IPS-18a (cell line): ENCODE data around the gene PTH1R.

ENCODE experiments used
- H3K27ac ChIP-seq: one replicate; pipeline ENCODE4 v1.5.1; 2013; ENCODE audit warnings: low read length
- H3K27me3 ChIP-seq: one replicate; pipeline ENCODE4 v1.6.1; 2013; ENCODE audit warnings: mild to moderate bottlenecking, low read length; ENCODE audit not compliant: control insufficient read depth, insufficient read depth
- H3K36me3 ChIP-seq: one replicate; pipeline ENCODE4 v1.6.1; 2013; ENCODE audit warnings: low read depth, low read length; ENCODE audit not compliant: control insufficient read depth
- H3K4me1 ChIP-seq: one replicate; pipeline ENCODE4 v1.6.1; 2013; ENCODE audit warnings: low read depth, low read length; ENCODE audit not compliant: control insufficient read depth
- H3K4me3 ChIP-seq: one replicate; pipeline ENCODE4 v1.5.1; 2013; ENCODE audit warnings: low read length
- H3K9ac ChIP-seq: one replicate; pipeline ENCODE4 v1.6.1; 2013; ENCODE audit warnings: mild to moderate bottlenecking, low read length, moderate library complexity
- H3K9me3 ChIP-seq: one replicate; pipeline ENCODE4 v1.6.1; 2013; ENCODE audit warnings: low read depth, low read length; ENCODE audit not compliant: control insufficient read depth

The PTH1R gene

DNA sequence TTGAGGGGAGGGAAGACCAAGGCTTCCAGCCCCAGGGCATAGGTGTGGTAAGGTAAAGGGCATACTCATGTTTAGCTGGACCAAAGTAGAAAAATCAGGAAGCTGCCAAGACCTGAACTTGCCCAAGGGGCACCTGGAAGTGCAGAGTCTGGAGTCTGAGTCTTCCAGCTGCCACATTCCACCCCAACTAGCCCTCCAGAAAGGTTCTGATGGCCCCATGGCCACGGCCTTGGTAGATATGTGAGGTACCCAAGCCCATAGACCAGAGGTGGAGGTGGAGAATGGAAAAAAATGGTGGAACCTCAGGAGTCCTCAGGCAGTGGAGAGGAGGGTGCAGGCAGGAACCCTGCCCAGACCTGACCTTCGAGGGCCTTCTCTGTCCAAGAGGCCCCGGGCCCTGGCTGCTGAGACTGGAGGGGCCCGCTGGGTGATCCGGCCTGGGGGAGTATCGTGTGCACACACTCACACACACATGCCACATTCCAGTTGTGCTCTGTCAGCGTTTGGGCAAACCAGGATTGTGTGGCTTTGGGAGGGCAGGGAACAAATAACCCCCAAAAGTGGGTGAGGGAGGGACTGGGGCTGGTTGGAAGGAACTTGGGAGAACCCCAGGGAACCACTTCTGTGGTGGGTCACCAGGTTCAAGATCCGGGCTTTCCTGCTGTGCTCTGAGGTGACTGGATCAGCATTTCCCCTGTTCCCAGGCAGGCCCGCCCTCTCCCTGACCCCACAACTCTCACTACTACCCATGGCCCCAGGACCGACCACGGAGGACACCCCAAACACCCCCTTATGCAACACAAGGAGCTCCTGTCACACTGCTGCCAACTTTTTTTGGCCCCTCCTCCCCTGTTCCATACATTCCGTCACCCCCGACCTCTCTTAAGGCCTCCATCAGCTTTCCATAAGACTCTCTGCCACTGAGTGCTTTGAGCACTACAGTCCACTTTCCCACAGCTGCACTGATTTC is 25.9 kb upstream of the PTH1R start:
- Histone ChIP-seq H3K36me3 (no peaks in the 10 kb centered on the region), H3K27ac (no peak overlapping the region), H3K4me1 (no peaks in the 10 kb centered on the region), H3K27me3 (peaks cover 1% of the 10 kb centered on the region), H3K9me3 (no peaks in the 10 kb centered on the region), H3K4me3 (no peak overlapping the region), H3K9ac (no peak overlapping the region)

DNA sequence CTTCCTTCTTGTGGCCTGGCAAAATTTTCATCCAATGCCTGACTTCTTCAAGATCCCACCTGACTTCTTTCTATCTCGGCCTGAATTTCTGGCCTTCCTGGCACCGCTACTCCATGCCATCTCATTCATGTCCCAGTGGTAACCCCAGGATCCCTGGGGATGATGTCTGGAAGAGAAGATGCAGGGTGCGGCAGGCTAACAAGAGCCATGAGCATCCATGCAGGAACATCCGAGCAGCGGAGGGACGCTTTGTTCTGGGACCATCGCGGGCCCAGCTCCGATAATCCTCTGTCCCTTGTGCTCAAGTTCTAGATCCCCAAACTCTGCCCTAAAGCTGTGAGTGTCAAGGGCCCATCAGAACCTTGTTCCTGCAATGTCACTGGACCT is 25.2 kb upstream of the PTH1R start:
- H3K4me1 ChIP-seq, result no peaks in the 10 kb centered on the region
- no peaks in the 10 kb centered on the region for H3K27me3 ChIP-seq
- H3K9ac ChIP-seq, result no peak overlapping the region
- no peak overlapping the region for H3K4me3 ChIP-seq
- H3K9me3 ChIP-seq, result no peaks in the 10 kb centered on the region
- H3K36me3 ChIP-seq, result no peaks in the 10 kb centered on the region
- no peak overlapping the region for H3K27ac ChIP-seq

DNA sequence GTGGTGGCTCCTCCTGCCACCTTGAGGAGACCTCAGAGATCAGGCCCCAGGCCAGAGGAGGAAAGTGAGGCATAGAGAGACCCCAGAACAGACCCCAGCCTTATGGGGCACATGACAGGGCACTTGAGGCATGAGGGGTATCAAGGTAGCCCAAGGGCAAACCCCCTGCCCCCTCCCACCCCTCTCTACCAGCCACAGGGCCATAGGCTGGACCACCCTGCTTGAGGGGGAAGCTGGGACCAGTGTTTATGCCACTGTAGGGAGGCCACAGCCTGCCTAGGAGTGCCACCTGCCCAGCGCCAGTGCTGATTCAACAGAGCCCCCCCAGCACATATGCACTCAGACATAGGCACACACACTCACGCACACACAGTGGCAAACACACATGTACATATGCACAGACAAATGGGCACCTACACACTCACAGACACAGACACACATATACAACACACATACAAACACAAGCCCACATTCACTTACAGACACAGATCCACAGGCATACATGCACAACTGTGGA is 24.6 kb upstream of the PTH1R start:
- Histone ChIP-seq H3K36me3 (no peaks in the 10 kb centered on the region), H3K27me3 (no peaks in the 10 kb centered on the region), H3K4me1 (no peaks in the 10 kb centered on the region), H3K9me3 (no peaks in the 10 kb centered on the region), H3K9ac (no peak overlapping the region), H3K27ac (no peak overlapping the region), H3K4me3 (no peak overlapping the region)

DNA sequence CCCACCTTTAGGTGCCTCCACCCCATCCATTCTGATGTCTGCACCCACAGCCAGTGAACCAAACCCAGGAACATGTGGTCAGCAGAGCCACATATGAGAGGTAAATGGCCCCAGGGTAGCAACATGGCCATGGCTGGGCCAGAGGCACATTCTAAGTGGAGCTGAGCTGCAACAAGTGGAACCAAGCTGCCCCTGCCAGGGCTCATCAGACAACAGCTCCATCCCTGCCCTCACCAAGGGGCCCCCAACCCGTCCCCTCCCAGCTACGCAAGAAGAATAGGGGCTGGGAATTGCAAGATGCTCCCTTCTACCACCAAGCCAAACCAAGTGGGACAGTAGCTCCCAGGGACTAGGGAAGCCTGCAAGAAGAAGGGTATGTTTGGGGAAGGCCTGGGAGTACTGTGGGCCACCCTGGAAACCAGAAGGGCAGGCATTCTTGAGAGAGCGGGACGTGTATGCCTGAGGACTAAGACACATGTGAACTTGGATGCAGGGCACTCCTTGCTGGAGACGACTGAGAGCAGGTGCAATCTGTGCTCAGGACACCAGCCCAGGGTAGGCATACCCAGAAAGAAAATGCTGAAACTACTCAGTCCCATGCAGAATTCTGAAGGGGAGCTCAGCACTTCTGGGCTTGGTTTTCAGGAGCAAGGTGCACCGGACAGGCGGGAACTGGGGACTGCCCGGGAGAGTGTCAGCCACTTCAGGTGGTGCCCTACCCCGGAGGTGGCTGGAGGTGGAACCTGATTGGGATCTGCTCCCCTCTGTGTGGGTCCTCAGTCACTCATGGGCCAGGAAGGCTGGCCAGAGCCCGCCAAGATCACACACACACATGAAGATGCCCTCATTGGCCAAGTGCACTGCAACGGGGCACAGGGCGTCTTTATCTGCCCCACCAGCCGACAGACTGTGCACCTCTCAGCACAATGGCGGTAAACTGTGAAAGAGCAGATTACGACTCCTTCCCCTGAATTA is 23.8 kb upstream of the PTH1R start:
- H3K27ac ChIP-seq, result no peak overlapping the region
- H3K27me3 ChIP-seq, result no peaks in the 10 kb centered on the region
- H3K4me3 ChIP-seq, result no peak overlapping the region
- no peak overlapping the region for H3K9ac ChIP-seq
- H3K9me3 ChIP-seq, result no peaks in the 10 kb centered on the region
- no peaks in the 10 kb centered on the region for H3K4me1 ChIP-seq
- no peaks in the 10 kb centered on the region for H3K36me3 ChIP-seq

DNA sequence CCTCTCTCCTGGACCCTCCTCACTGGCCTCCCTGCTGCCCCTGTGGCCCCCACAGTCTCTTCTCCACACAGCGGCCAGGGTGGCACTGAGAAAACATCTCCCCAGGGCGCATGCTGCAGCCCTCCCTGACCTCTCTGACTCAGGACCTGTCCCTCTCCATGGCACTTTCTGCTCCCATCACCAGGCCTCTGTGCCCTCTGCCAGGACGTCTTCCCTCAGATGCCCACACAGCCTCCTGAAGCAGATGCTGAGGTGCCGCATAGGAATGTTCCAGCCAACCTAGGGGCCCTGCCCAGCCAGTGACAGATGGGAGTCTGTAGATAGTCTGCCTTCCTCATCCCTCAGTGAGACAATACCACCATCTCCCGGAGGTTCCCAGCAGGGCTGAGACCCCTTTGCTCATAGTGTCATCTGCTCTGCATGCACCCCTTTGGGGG is 22.9 kb upstream of the PTH1R start:
- H3K27ac ChIP-seq, result no peak overlapping the region
- H3K4me1 ChIP-seq, result no peaks in the 10 kb centered on the region
- H3K9ac ChIP-seq, result no peak overlapping the region
- no peaks in the 10 kb centered on the region for H3K36me3 ChIP-seq
- no peaks in the 10 kb centered on the region for H3K9me3 ChIP-seq
- no peaks in the 10 kb centered on the region for H3K27me3 ChIP-seq
- H3K4me3 ChIP-seq, result no peak overlapping the region

DNA sequence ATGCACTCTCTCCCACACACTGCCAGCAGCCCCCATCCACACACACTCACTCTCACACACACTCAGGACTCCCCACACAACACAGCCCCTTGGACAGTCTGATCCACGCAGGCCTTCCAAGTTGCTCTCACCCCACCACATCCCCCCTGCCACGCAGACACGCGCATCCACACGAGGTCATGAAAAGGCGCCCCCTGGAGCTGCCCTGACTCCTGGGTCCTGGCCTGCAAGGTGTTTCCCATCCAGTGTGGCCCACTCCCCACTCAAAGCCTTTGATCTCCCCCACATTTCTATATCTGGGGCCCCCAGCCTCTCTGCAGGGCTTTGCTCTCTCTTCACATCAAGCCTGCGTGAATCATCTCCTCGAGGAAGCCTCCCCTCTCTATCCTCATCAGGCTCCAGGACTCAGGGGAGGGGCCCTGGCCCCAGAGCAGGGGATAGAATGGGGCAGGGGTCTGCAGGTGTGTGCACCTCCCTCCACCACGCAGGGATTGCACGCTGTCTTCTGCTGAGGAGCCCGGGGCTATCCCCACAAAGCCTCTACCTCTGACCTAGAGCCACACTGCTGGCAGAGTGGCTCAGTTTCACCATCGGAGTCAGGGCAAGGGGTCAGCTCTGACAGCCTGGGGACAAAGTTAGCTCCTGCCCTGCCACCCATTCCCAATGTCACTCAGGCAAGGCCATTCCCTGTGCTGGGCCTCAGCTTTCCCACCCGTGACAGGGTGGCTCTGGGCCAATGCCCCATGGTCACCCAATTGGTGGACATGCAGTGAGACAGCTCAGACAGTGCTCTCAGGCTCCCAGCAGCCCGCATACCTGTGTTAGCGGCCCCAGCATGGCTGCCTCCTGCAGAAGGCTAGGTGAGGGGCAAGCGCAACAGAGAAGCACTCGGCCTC is 20.7 kb upstream of the PTH1R start:
- Histone ChIP-seq H3K9me3 (no peaks in the 10 kb centered on the region), H3K27me3 (no peaks in the 10 kb centered on the region), H3K27ac (no peak overlapping the region), H3K36me3 (no peaks in the 10 kb centered on the region), H3K9ac (no peak overlapping the region), H3K4me3 (no peak overlapping the region), H3K4me1 (no peaks in the 10 kb centered on the region)

DNA sequence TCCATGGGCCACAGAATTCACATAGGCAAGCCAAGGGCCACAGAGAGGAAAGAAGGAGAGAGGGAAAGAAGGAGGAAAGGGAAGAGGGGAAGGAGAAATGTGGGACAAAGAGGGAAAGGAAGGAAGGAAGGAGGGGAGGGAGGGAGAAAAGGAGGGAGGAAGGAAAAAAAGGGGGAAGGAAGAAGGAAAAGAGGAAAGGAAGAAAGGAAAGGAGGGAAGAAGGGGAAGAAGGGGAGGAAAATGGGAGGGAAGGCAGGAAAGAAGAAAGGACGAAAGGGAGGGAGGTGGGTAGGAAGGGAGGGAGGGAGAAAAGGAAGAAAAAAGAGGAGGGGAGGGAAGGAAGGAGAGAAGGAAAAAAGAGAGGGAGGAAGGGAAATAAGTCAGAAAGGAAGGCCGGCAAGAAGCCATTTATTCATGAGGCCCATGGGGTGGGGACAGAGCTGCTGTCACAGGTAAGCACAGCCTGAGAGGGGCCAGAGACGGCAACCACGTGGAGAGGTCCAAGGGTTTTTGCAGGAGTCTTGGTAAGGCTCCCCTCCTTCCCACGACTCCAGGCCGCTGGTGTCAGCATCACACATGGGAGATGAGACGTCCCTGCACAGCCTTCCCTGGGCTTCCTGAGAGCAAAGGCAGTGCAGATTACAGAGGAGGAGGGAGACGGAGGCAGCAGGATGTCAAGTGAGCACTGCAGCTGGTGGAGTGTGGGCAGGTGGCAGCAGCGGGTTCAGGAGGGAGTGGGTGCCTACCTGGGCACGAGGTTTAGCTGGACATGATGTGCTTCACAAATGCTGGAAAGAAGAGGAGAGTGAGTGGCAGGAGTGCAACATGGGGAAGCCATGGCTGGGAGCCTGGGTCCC is 19.8 kb upstream of the PTH1R start:
- Histone ChIP-seq H3K9me3 (no peaks in the 10 kb centered on the region), H3K27me3 (no peaks in the 10 kb centered on the region), H3K36me3 (no peaks in the 10 kb centered on the region), H3K27ac (no peak overlapping the region), H3K9ac (no peak overlapping the region), H3K4me3 (no peak overlapping the region), H3K4me1 (no peaks in the 10 kb centered on the region)

DNA sequence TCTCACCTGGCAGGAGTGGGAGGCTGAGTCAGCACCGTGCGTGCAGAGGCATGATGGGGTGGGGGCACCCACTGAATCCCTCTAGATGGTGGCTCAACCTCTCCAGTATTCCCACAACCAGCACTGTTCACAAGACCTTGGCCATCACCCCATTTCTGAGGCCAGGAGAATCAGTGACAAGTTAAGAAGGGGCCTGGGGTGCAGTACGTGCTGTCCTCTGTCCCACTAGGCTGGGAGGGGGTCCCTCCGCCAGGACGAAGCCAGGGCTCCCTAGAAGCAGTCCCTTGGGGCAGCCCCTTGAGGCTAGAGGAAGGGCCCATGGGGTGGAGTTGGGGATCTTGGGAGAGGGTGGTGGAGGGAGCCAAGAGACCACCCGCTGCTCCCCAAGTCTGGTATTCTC is 19.1 kb upstream of the PTH1R start:
- no peaks in the 10 kb centered on the region for H3K9me3 ChIP-seq
- no peak overlapping the region for H3K27ac ChIP-seq
- H3K9ac ChIP-seq, result no peak overlapping the region
- no peaks in the 10 kb centered on the region for H3K36me3 ChIP-seq
- no peaks in the 10 kb centered on the region for H3K27me3 ChIP-seq
- H3K4me1 ChIP-seq, result no peaks in the 10 kb centered on the region
- no peak overlapping the region for H3K4me3 ChIP-seq

DNA sequence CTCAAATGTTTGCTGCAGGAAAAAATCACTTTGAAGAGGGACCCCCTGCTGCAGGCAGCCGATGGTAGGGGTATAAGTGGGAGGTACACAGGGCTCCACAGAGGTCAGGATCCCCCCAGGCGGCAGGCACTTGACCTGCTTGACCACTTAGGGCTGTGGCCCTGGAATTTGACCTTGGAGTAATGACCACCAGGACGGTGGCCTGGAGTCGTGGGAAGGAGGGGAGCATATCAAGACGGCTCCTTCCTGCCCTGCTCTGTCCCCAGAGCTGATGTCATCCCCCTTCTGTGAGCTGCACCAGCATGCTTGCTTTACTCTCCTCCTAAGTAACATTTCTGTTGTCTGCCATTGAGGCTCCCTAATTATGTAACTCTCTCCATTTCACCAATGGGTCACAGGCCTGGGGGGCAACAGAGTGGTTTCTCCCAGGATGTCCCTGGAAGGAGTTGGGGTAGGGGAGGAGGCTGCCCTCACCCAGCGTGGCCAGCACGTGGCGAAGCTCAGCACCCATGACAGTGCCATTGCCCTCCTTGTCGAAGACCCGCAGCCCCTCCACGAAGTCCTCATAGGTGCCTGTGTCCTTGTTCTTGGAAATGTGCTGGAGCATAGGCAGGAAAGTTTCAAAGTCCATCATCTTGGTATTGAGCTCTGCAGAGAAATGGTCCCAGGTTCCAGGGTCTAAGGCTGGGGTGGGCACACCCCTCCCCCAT is 18.4 kb upstream of the PTH1R start:
- Histone ChIP-seq H3K4me3 (no peak overlapping the region), H3K4me1 (no peaks in the 10 kb centered on the region), H3K9ac (no peak overlapping the region), H3K27me3 (no peaks in the 10 kb centered on the region), H3K27ac (no peak overlapping the region), H3K36me3 (no peaks in the 10 kb centered on the region), H3K9me3 (no peaks in the 10 kb centered on the region)
